ENCODE results near the gene HMGN1.

The HMGN1 gene

GRCh38 chr21:39346206-39346605 is 2.7 kb downstream of the HMGN1 start:
- Histone ChIP-seq H3K4me1 (ENCODE audit: control insufficient read depth in 1 of 2, insufficient read depth in 1 of 2, low read depth in 1 of 2, low read length in 1 of 2) (peaks cover 34 to 36% of the 10 kb centered on the region in 2 experiments), H3K9me3 (no peaks in the 10 kb centered on the region), H3K27me3 (no peaks in the 10 kb centered on the region), H3K27ac (peak overlapping the region; percentile 91), H3K4me3 (ENCODE audit: low read depth in 1 of 2, low read length in 1 of 2) (no peak overlapping the region), H3K36me3 (peaks cover 22% of the 10 kb centered on the region)
- TF ChIP-seq, protein P1, sequence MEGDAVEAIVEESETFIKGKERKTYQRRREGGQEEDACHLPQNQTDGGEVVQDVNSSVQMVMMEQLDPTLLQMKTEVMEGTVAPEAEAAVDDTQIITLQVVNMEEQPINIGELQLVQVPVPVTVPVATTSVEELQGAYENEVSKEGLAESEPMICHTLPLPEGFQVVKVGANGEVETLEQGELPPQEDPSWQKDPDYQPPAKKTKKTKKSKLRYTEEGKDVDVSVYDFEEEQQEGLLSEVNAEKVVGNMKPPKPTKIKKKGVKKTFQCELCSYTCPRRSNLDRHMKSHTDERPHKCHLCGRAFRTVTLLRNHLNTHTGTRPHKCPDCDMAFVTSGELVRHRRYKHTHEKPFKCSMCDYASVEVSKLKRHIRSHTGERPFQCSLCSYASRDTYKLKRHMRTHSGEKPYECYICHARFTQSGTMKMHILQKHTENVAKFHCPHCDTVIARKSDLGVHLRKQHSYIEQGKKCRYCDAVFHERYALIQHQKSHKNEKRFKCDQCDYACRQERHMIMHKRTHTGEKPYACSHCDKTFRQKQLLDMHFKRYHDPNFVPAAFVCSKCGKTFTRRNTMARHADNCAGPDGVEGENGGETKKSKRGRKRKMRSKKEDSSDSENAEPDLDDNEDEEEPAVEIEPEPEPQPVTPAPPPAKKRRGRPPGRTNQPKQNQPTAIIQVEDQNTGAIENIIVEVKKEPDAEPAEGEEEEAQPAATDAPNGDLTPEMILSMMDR (IDR thresholded peaks at IDR 0.05) = no peak

- Histone ChIP-seq H3K4me3 (ENCODE audit: low read depth in 1 of 2, low read length in 1 of 2) (no peak overlapping the region), H3K27ac (peak overlapping the region; percentile 91), H3K9me3 (no peaks in the 10 kb centered on the region), H3K4me1 (ENCODE audit: control insufficient read depth in 1 of 2, insufficient read depth in 1 of 2, low read depth in 1 of 2, low read length in 1 of 2) (peaks cover 31 to 33% of the 10 kb centered on the region in 2 experiments), H3K36me3 (peaks cover 29% of the 10 kb centered on the region), H3K27me3 (no peaks in the 10 kb centered on the region)
- TF ChIP-seq, protein P1 (IDR thresholded peaks at IDR 0.05) = no peak
Observed at GRCh38 chr21:39345440-39345839, 3.4 kb downstream of the HMGN1 start.

- H3K36me3 ChIP-seq = peaks cover 31% of the 10 kb centered on the region
- peaks cover 26 to 27% of the 10 kb centered on the region in 2 experiments for H3K4me1 ChIP-seq (ENCODE audit: control insufficient read depth in 1 of 2, insufficient read depth in 1 of 2, low read depth in 1 of 2, low read length in 1 of 2)
- no peaks in the 10 kb centered on the region for H3K27me3 ChIP-seq
- H3K27ac ChIP-seq = no peak overlapping the region
- H3K9me3 ChIP-seq = no peaks in the 10 kb centered on the region
- no peak overlapping the region for H3K4me3 ChIP-seq (ENCODE audit: low read depth in 1 of 2, low read length in 1 of 2)
- TF ChIP-seq, protein P1 (IDR thresholded peaks at IDR 0.05) = no peak
Observed at GRCh38 chr21:39344848-39345247, 4.0 kb downstream of the HMGN1 start.

DNA sequence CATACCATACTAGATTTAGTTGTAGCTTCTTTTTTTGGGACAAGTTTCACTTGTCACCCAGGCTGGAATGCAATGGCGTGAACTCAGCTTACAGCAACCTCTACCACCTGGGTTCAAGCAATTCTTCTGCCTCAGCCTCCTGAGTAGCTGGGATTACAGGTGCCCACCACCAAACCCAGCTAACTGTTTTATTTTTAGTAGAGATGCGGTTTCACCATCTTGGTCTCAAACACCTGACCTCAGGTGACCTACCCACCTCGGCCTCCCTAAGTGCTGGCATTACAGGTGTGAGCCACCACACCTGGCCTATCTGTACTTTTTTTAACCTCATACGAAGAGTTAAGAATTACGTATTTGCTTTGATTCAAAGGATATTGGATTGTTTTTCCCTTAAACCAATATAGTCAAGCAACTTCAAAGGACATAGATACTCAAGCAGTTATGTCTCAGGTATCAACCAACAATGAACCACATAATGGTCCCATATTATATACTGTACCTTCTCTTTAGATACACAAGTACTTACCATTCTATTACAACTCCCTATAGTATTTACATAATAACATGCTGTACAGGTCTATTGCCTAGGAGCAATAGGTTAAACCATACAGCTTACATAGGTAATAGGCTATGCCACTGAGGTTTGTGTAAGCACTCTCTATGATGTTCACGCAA is 7.5 kb downstream of the HMGN1 start:
- Histone ChIP-seq H3K36me3 (peaks cover 31% of the 10 kb centered on the region), H3K4me1 (ENCODE audit: control insufficient read depth in 1 of 2, insufficient read depth in 1 of 2, low read depth in 1 of 2, low read length in 1 of 2) (peaks cover 4 to 11% of the 10 kb centered on the region in 2 experiments), H3K27ac (no peak overlapping the region), H3K27me3 (no peaks in the 10 kb centered on the region), H3K9me3 (no peaks in the 10 kb centered on the region), H3K4me3 (ENCODE audit: low read depth in 1 of 2, low read length in 1 of 2) (no peak overlapping the region)
- TF ChIP-seq, protein P1 (IDR thresholded peaks at IDR 0.05) = no peak

- Histone ChIP-seq H3K4me3 (ENCODE audit: low read depth in 1 of 2, low read length in 1 of 2) (no peak overlapping the region), H3K36me3 (peaks cover 31% of the 10 kb centered on the region), H3K9me3 (no peaks in the 10 kb centered on the region), H3K4me1 (ENCODE audit: control insufficient read depth in 1 of 2, insufficient read depth in 1 of 2, low read depth in 1 of 2, low read length in 1 of 2) (peaks cover 0 to 4% of the 10 kb centered on the region in 2 experiments), H3K27ac (no peak overlapping the region), H3K27me3 (no peaks in the 10 kb centered on the region)
- TF ChIP-seq, protein P1 (IDR thresholded peaks at IDR 0.05) = no peak
Observed at GRCh38 chr21:39340687-39341086, 8.2 kb downstream of the HMGN1 start.
